TTC549 (cell line): Measurements from ENCODE around the gene APP.
"Not testable (repeated sequence)": the region's sequence is repeated elsewhere in the genome, so short reads cannot be mapped to it uniquely, and the experiment has no call there.

Experiments
- FAIRE-seq: peaks from 2 replicates; lab custom pipeline; 2012; peaks lifted over from hg19 to GRCh38; lab: Jason Lieb, UNC

The APP gene

DNA sequence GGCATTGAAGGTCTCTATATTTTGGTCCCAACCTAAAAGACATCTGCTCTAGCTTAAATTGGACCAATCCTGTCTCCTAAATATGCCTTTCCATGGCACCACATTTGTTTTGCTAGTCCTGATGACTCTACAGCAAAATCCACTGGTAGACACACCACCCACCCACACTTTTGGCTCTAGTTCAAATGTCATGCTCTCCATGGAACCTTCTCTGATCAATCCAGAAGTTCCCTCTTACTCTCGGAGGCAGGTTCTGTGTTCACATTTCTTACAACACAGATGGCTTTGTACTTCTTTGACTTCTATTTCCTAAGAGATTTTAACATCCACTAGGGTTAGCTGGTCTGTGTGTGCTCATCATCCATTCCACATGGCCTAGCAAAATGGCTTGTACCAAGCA, 151.3 kb downstream of the APP start:
- no peak for FAIRE-seq

DNA sequence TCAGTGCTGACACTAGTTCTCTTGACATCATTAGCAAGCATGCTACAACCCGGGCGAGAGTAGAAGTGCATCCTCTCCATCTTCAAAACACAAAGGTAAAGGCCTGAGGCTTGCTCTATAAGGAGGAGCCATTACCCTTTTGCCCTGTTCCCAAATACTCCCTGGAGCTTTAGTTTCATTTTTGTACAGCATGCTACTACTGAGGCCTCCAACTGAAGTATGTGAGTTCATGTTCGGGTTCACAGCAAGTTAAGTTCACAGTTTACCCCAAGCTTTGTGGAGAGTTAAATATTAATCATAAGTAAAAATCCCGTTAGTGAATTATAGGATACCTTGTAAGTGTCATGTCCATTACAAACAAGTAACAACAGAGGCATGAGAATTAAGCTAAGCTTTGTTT, 156.6 kb downstream of the APP start:
- no peak for FAIRE-seq

DNA sequence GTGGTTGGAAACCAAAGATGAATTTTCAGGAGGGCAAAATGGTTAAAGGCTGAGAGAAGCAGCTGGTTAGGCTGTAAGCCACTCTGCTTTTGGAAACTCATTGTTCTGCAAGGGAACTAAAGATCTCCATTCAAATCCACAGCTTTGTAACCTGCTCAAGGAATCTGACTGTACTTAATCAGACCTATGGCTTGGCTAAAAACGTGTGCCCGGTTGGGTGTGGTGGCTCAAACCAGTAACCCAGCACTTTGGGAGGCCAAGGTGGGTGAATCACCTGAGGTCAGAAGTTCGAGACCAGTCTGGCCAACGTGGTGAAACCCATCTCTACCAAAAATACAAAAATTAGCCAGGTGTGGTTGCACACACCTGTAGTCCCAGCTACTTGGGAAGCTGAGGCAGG, 158.1 kb downstream of the APP start:
- not testable (repeated sequence) for FAIRE-seq

DNA sequence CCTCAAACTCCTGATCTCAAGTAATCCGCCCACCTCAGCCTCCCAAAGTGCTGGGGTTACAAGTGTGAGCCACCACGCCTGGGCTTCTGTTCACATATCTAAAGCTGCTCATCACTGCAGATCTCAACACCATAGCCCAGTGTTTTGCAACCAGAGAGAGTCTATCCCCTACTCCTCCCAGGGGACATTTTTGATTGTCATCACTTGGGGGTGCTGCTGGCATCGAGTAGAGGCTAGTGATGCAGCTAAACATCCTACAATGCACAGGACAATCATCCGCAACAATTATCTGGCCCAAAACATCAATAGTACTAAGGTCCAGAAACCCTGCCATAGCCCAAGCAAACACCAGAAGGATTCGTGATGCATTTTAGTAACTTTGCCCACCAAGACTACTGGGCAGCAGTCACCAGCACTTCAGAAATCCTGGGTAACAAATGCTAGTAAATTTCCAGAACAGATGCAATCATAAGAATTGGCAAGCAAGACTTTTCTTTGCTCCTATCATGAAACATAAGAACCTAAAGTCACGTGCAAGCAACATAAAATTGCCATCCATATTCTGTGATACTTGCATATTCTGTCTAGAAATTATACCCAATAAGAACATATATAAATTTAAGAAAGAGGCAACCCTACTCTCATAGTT, 159.2 kb downstream of the APP start:
- FAIRE-seq = no peak

DNA sequence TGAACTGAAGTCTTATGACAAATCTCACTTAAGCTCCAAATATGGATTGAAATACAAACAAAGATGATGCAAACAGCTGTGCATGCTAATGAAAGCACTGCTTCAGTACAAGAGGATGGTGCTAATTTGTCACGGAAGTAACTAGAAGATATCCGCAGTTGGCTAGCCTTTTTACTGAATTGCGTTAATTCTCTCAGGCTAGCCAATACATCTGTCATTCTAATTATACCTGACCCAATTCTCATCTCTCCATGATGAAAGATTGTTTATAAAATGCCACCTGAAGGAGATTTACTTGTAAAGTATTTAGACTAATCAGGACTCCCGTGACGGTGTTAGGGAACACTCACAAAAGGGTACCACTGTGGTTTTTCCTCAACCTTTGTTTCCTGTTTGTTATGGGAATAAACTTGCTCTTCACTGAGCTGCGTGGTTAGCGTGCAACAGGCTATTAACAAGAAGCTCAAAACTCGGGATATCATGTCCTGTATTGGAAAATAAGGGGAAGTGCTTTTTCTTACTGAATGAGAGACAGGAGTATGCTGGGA, 162.5 kb downstream of the APP start:
- FAIRE-seq = no peak

DNA sequence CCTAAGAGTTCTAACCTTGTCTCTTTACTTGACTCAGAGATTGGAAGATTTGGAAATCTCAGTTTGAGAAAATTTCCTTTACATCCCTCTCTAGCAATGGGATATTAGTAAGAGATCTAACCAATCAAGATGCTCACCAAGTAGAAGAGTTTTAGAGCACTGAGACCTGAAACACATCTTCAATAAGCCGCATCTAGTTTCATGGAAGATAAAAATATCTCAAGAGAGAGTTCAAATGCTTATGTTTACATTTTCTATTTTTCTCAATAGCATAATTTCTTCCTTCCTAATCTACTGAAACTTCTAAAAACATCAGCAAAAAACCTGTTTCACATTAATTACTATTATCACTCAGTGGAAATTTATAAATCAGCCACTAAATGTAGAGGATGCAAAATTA, 165.1 kb downstream of the APP start:
- no peak for FAIRE-seq

DNA sequence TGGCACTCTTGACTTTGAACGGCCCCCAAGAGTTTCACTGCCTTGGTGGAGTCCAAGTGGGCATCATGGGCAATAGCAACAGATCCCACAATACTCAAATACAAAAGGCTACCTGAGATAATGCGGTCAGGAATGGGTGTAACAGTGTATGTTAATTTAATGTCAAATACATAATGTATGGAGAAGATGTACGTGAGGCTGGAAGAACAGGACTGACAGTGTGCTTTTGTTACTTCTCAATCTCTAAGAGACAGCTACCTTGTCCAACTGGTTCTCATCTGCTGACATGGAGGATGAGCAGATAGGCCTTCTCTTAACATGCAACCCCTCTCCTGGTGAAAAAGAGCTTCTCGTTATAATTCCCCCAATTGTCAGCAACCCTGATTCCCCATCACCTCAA, 167.2 kb downstream of the APP start:
- no peak for FAIRE-seq

DNA sequence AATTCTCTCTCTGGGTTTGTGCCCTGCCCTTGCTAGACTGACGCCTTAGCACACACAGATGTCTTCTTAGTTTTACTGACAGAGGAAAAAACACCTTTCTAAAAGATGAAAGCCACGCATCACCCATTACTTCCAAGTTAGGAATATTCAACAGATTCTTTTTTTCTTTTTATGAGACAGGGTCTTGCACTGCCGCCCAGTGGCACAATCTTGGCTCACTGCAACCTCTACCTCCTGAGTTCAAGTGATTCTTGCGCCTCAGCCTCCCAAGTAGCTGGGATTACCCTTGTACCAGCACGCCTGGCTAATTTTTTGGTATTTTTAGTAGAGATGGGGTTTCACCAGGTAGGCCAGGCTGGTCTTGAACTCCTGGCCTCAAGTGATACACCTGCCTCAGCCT, 169.2 kb downstream of the APP start:
- no peak for FAIRE-seq

DNA sequence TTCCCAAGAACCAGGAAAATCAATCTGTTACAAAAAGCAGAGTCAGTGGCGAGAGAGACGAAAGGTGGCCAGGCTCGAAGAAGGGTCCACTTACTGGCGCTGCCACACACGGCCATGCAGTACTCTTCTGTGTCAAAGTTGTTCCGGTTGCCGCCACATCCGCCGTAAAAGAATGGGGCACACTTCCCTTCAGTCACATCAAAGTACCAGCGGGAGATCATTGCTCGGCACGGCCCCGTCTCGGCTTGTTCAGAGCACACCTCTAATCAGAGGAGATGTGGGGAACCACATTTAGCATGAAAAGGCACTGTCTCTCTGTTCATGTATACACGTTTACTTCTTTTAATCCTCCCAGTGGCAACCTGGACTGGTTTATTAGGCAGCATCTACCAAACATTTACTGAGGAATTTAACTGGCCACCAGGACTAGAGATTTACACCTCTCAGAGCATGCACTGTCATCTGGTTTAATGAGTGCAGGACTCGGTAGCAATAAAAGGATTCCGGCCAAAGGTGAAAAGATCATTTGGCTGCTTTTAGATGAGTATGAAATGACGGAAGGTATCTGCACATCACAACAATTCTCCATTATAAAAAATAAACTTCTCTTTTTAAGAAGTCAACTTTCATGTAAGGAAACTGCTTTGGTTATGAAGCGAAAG, 170.5 kb downstream of the APP start:
- FAIRE-seq = no peak

DNA sequence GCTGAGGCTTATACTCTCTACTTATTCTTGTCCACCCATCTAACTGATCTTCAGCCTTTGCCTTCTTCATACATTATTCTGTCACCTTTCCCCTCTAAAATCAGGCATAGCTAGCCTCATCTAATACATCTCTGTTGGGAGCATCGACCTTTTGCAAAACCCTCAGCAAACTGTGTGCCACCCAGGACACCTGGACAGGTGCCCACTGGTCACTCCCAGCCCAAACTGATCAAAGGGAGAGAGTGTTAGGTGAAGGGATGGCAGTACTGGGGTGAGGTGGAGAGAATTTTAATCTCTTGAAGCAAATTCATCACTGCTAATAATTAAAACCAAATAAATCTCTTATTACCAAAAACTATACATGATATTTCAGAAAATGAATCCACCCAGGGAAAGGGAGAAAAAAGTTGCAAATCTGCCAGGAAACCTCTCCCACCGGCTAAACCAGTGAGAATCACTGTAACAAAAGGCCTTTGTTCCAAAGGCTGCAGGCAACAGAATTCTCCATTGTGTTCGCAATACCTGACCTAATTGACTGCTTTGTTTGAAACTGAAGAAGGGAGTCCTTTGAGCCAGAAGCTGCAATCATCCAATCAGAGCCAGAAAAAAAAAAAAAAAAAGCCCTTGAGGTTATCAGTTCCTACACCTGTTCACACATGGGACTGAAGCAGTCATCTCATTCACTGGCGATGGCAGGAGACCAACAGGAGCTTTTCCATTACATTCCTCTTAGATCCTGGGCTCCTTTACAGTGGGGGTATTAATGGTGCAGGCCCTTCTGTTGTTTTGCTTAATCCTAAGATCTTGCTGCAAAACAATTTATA, 172.6 kb downstream of the APP start:
- no peak for FAIRE-seq

DNA sequence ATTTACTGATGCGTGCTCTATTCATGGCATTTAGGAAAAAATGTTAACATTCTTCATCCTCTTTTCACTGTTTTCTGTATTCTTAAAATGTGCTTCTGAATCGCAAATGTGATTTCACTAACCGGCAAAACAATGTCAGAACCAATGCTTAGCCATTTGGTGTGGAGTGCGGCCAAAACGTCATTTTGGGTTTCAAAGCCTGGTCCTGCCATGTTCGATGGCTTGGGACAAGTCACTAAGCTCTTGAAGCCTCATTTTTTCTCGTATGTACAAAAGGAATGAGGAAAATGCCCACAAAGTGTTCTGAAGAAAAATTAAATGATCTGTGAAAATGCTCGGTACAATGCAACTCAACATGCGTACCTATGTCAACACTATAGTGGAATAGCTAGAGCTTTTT, 175.3 kb downstream of the APP start:
- no peak for FAIRE-seq

DNA sequence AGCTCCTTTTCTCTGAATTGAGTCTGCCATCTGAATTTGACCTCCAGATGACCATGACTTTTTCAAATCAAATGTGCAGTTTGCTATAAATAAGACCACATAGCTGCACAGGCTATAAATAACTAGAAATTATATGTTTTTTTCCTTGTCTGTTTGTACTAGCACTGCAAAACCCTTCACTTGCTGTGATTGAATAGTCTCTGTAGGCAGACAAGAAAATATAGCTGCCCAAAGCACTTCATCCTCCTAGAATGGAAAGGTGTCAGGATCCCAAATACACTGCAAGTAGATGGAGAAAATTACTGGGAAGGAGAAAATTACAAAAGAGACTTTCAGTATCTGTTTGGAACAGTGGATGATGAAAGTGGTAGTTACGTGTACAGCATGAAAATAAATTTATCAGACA, 175.8 kb downstream of the APP start:
- no peak for FAIRE-seq

DNA sequence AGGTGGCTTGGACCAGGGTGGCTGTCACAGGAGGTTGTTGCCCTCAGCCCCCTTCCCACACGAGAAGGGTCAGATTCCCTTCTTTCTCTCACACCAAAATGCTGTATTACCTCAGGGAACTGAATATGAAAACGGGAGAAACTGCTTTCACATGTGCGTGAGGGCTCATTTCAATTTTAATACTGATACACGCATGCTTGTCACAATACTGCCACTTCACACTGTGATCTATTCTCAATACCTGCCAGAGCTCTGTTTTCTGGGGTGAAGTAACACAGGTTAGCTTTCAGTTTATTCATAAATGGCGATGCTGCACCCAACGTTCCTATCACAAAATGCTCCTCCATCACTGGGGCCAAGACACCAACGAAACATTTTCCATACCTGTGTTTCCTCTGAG, 181.8 kb downstream of the APP start:
- FAIRE-seq = no peak

DNA sequence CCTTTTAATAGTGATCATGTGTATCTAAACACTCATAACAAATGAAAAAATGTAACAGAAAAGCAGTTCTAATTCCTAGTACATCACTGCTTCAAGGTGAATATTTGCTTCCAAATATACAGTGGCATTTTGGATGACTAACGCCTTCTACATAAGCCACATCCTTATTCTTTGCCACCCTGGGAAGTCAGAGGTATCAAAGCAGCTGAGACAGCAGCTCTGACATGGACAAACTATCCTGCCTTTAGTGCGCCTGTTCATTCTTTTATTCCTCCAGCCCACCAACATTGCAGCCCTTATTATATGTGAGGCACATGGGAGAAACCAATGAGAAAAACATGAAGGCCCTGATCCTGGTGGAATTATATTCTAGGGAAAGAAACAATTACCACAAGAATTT, 183.0 kb downstream of the APP start:
- FAIRE-seq = no peak

DNA sequence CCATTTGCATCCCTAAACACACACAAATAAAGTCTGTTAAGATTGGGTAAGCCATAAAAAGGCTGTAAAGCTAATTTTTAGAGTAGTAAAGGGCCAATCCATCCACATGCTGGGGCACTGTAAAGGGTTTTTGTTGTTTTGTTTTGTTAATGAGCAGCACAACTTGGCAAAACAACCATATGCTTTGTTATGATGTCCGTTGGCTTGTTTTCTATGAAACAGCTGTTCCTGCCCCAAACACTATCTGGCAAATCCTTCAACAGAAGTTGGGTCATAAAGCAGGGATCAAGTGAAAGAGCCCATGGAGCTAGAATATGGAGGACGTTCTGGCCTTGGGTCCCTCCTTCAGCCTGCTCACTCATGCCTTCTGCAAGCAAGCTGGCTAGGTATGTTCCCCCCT, 183.6 kb downstream of the APP start:
- no peak for FAIRE-seq

DNA sequence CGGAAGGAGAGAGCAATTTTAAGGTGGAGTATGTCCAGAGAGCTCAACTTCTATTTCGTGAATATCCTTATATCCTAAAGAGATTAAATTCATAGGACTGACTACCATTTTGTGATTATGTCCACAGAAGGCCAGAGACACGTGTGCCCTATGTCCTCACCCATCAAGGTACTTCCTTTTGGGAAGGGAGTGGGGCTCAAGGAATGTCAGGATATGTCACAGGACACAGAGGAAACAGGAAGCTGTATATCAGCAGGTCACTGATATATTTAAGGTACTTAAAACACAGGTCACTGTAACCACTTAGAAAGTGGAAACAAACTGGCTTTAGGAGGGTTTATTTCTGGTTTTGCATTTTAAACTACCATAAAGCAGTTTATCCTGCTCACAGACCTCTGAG, 184.6 kb downstream of the APP start:
- no peak for FAIRE-seq

DNA sequence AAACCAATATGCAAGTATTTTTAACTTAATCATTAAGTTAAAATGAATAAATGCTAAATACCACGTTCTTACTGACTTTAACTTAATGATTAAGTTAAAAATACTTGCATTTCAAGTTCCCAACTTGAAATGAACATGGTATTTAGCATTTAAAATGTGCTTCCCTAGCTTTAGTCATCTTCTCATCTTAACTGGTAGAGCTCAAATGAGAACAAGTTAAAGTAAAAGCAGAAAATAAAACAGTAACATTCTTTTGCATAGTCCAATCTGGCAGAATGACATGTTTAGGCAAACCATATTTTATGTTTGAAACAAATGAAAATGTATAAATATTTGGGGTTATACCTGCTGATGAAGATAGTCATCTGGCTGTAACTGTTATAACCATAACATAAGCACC, 186.0 kb downstream of the APP start:
- FAIRE-seq = no peak

DNA sequence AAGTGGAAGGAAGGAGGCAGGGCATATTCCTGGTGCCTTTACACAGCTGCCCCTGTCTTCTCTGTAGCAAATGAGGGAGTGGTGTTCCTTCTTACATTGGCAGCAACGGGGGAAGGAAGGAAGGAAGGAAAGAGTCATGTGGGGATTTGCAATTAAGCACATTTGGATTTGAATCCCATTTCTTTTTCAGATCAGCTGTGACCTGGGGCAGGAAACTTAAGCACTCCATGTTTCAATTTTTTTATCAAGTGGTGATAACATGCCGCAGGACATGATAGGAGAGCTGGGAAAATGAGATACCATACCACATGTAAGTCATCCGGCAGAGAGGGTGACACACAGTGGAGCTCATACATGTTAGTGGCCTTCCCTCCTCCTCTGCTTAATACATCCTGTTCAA, 186.8 kb downstream of the APP start:
- no peak for FAIRE-seq

DNA sequence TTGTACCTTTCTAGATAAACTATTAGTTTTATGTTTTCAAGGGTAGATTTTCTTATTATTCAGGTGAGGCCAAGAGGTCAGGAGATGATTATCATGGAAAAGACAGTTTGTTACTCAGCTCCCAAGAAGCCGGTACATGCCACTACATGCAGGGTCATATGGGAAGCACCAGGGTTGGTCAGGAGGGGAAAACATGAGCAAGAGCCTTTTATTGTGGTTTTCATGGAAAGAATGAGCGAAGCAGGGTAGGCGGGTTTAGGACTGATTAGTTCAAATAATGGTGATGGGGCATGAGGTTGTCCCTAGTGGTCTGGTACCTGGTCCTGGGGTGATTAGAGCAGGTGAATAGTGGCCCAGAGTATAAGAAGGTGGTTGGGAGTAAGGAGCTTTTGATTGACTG, 189.9 kb downstream of the APP start:
- no peak for FAIRE-seq

DNA sequence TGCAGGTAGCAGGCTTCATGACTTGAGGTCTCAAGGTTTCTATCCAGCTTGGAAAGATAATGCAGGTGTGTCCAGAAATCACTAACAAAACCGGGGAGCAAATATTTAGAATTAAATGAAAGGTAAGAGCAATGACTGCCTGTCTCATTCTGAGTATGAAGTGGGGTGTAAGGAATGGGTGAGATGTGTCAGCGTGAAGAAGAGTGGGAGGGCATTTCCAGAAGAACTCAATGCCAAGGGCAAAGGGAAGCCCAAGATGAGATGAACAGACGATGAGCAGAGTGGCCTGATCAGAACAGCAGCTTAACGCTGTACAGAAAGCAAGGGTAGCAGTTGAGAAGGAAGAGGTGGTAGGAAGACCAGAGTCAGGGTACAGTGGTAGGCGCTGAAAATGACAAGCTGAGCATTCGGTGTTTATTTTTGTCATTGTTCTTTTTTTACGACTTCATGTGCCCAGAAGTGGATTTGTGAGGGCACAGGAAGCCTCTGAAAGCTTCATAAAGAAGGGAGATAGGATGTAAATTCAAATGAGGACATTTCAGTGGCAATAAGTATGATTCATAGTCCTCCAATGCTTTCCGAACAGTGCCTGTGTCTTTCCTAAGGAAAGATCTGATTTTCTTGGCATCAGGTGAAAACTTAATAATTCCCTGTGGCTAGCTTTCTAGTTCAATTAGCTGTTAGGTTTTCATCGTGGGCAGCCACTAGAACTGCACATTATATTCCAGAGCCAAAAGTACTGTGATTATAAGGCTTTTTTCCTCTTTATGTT, 190.5 kb downstream of the APP start:
- FAIRE-seq = no peak

DNA sequence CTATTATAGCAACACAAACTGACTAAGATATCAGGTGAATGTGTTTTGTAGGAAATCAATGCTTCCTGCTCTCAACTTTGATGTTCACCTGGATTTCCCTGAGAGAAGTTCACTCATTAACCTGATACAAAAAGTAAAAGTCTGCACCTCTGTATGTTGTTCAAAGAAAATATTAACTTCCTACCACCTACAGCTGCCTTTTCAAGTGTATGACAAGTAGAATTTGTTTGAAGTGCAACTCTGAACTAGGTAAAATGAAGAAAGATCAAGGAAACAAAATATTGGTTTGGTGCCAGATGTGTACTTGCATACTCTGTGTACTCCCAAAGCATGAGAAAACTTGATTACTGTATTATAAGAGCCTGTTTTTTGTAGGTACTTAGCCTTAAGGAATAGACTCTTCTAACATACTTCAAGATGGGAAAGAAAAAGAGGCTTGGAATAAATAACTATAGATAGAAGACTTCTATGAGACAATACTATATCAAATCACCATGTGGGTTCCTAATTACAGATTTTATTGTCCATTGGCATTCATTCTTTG, 193.4 kb downstream of the APP start:
- FAIRE-seq = no peak

DNA sequence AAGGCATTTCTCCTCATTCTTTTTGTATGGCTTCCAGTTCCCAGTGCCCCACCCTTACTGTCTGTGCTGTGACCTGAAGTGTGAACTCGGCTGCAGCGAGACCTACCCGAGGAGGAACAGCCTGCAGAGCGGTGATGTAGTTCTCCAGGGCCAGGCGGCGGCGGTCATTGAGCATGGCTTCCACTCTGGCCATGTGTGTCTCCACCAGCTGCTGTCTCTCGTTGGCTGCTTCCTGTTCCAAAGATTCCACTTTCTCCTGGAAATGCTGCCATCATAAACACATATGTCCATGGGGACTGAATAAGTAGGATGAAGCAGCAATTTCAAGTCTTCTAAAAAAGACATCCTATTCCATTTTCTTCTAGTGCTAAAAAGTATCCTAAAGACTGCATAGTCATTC, 195.6 kb downstream of the APP start:
- no peak for FAIRE-seq
